Type B pancreatic cell (in vitro differentiated cells): ENCODE measurements around the gene FHL2. TPM values are rescaled to one million over a fixed set of nuclear protein-coding genes. Genes with fewer than 3 reads are reported as not detected.

Experiments used
- DNase-seq: peaks from one replicate; pipeline ENCODE4 v3.0.0; 2021; ENCODE audit warnings: mixed read lengths; ENCODE audit not compliant: unreplicated experiment; ENCODE audit errors: extremely low spot score
- H3K27ac Mint-ChIP-seq: 2 replicates; pipeline ENCODE4 v1.8.0; 2021; ENCODE audit warnings: mild to moderate bottlenecking, mixed read lengths
- H3K27me3 Mint-ChIP-seq: 2 replicates; pipeline ENCODE4 v1.8.0; 2021; ENCODE audit warnings: mixed read lengths
- H3K36me3 Mint-ChIP-seq: 2 replicates; pipeline ENCODE4 v1.8.0; 2021; ENCODE audit warnings: mixed read lengths
- H3K4me1 Mint-ChIP-seq: one replicate; pipeline ENCODE4 v1.8.0; 2021; ENCODE audit warnings: mixed read lengths; ENCODE audit not compliant: unreplicated experiment
- H3K4me3 Mint-ChIP-seq: 2 replicates; pipeline ENCODE4 v1.8.0; 2021; ENCODE audit warnings: mild to moderate bottlenecking, mixed read lengths
- H3K9me3 Mint-ChIP-seq: 2 replicates; pipeline ENCODE4 v1.8.0; 2021; ENCODE audit warnings: mixed read lengths
- total RNA-seq: library from RNA; stranded (reverse); gene quantifications from 2 replicates; pipeline ENCODE4 v1.2.1, GENCODE V29; 2021; ENCODE audit warnings: low replicate concordance
- TF ChIP-seq, protein P1 (sequence below): fragments of 200-600 bp; sonication (generic); conservative IDR thresholded peaks from 2 replicates; pipeline ENCODE4 v1.5.0; 2021; ENCODE audit warnings: antibody characterized with exemption, mild to moderate bottlenecking

FHL2 gene
- total RNA-seq, 1 donor from 2014 or later, result 21.9 TPM

DNA sequence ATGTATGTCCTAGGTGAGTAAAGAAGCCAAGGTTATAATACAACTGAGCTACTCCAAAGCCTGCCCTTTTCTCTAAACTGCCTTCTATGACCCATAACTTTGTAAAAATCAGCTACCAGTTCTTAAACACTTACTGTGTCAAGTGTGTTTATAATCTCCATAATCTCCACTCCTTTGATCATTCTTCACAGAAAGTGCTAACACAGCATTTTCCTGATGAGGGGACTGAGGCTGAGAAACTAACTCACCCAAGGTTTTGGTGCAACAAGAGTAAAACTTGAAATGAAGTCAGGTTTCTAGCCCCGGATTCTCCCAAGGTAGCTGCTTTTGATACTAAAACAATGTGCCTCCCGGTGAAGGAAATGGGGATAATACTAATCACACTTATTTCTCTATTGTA is 63.4 kb downstream of the FHL2 start:
- Mint-ChIP-seq H3K9me3 (no peaks in the 10 kb centered on the region), H3K27ac (peak overlapping the region; percentile 100), H3K27me3 (no peaks in the 10 kb centered on the region), H3K4me1 (peaks cover 21% of the 10 kb centered on the region), H3K36me3 (peaks cover 3% of the 10 kb centered on the region), H3K4me3 (peak overlapping the region; percentile 97)
- DNase-seq, result no peak
- TF ChIP-seq, protein P1, sequence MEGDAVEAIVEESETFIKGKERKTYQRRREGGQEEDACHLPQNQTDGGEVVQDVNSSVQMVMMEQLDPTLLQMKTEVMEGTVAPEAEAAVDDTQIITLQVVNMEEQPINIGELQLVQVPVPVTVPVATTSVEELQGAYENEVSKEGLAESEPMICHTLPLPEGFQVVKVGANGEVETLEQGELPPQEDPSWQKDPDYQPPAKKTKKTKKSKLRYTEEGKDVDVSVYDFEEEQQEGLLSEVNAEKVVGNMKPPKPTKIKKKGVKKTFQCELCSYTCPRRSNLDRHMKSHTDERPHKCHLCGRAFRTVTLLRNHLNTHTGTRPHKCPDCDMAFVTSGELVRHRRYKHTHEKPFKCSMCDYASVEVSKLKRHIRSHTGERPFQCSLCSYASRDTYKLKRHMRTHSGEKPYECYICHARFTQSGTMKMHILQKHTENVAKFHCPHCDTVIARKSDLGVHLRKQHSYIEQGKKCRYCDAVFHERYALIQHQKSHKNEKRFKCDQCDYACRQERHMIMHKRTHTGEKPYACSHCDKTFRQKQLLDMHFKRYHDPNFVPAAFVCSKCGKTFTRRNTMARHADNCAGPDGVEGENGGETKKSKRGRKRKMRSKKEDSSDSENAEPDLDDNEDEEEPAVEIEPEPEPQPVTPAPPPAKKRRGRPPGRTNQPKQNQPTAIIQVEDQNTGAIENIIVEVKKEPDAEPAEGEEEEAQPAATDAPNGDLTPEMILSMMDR, result no peak

DNA sequence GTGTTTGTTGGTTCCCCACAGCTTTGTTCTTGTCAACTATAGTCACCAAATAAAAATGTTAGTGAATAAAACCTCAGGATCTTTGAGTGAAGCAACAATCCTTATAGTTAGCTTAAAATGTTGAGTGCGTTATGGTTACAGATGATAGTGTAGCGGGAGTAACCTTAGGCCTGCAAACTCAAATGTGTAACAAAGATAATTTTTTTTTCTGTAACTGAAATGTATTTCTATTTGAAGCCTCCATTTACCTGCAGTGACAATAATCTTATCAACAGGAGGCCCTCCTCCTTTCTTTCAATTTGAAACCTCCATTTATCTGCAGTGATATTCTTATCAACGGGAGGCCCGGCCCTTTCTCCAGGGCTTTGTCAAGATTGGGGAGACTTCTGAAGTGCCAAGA is 64.6 kb downstream of the FHL2 start:
- TF ChIP-seq, protein P1, result no peak
- H3K4me3 Mint-ChIP-seq, result no peak overlapping the region
- DNase-seq, result no peak
- H3K36me3 Mint-ChIP-seq, result no peaks in the 10 kb centered on the region
- peaks cover 23% of the 10 kb centered on the region for H3K4me1 Mint-ChIP-seq
- peak overlapping the region; percentile 43 for H3K27ac Mint-ChIP-seq
- no peaks in the 10 kb centered on the region for H3K27me3 Mint-ChIP-seq
- no peaks in the 10 kb centered on the region for H3K9me3 Mint-ChIP-seq

DNA sequence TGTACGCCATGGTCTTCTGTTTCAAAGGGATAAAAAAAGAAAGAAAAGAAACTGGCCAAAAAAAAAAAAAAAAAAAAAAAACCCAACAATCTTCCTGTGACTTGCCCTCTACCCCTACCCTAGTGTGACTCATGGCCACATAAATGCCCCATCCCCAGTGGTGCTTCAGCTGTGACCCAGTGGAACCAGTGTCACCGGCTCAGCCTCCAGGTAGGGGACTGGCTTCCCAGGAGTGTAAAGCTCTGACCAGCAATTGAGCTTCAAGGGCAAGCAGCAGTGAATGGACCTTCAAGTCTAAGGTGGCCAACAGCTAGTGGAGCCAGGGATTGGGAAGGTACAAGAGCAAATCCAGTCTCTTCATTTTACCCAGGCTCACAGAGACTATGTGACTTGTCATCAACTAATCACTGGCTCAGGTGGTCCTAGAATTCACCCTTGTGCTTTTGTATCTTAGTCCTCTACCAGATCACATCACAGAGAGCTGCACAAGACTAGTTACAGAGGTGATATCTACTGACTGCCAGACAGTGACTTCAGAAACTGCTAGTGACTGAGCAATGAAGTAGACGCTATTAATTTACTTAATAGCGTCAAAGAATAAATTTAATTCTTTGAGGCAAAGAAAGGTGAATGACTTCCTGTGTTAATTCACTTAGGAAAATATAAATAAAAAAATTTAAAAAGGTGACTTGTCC is 68.0 kb downstream of the FHL2 start:
- H3K4me1 Mint-ChIP-seq, result peaks cover 21% of the 10 kb centered on the region
- H3K27ac Mint-ChIP-seq, result peak overlapping the region; percentile 58
- H3K4me3 Mint-ChIP-seq, result peak overlapping the region; percentile 88
- H3K9me3 Mint-ChIP-seq, result no peaks in the 10 kb centered on the region
- no peaks in the 10 kb centered on the region for H3K27me3 Mint-ChIP-seq
- TF ChIP-seq, protein P1, result no peak
- no peak for DNase-seq
- H3K36me3 Mint-ChIP-seq, result no peaks in the 10 kb centered on the region

DNA sequence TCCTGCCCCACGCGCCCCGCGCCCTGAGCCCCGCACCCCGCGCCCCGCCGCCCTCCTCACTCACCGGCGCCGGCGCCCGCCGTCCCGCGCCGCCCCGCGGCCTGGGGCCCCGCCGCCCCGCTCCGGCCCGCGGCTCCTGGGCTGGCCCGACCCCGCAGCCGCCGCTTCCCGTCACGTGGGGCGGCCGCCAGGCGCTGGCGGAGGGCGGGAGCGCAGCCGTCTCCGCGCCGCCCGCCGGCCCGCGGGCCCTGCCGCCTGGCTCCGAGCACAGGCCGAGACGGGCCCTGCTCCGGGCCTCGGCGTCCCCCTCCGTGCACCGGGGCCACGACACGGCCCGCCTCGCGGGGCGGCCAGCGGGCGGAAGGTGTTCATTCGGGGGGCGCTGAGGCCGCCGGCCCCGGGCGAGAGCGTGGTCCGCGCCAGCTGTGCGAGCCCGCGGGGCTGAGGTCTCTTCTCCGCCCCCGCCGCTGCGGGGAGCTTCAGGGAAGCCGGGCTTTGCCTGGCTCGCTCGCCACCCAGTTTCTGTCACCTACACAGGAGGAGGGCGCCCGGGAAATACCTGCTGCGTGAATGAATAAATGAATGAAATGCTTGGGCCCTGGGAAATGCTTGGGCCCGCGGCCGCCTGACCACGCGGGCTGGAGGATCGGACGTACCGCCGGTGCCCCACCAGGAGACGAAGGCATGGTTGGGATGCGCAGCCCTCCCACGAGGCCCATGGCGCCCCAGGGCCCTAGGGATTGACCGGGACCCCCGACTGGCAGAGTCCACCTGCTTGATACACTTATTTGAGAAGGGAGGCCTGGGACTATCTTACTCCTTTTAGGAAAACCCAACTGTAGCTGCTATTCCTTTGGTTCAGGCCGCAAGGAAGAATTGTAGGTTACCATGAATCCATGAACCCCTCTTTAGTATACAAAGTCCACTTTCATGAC is 69.0 kb downstream of the FHL2 start, which contains the start of gene TGFBRAP1:
TGFBRAP1 (minus strand) TSS at position 175 of the 935 bp plus-strand sequence. CDS start 21,434 bp downstream, outside the sequence.
- Mint-ChIP-seq H3K4me1 (peaks cover 24% of the 10 kb centered on the region), H3K27ac (peak within 1 kb of the TSS; percentile 87), H3K36me3 (no peaks in the 10 kb centered on the region), H3K4me3 (peak within 1 kb of the TSS; percentile 92), H3K27me3 (no peaks in the 10 kb centered on the region), H3K9me3 (no peaks in the 10 kb centered on the region)
- TF ChIP-seq, protein P1, result peak; percentile 12
- DNase-seq, result no peak

DNA sequence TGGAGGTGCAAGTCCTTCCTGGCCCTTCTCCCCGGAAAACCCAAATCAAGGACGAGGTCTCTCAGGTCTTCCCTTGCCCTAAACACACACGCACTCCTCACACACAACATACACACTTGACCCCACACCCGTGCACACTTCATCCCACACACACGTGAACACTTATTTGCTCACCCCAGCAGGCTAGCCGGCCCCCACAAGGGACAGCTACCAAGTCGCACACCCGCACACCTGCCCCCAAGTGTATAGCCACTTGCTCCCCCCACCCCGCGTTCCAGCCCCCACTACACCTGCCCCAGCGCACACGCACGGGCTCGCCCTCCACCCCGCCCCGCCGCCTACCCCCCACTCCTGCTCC is 69.7 kb downstream of the FHL2 start:
- peak overlapping the region; percentile 92 for H3K4me3 Mint-ChIP-seq
- H3K9me3 Mint-ChIP-seq, result no peaks in the 10 kb centered on the region
- TF ChIP-seq, protein P1, result no peak
- DNase-seq, result no peak
- H3K4me1 Mint-ChIP-seq, result peaks cover 26% of the 10 kb centered on the region
- H3K27me3 Mint-ChIP-seq, result no peaks in the 10 kb centered on the region
- peak overlapping the region; percentile 87 for H3K27ac Mint-ChIP-seq
- H3K36me3 Mint-ChIP-seq, result no peaks in the 10 kb centered on the region
